ENCODE measurements around the gene RET.

RET gene

GRCh38 chr10:43131256-43131655 lies 54.4 kb downstream of the RET start:
- H3K79me1 ChIP-seq (ENCODE audit: low read length): no peaks in the 10 kb centered on the region
- no CpG with 5 or more reads among the region's 11 CpGs for WGBS (ENCODE audit: extremely low coverage, insufficient coverage, low lambda C conversion rate)
- no peaks in the 10 kb centered on the region for H3K36me3 ChIP-seq (ENCODE audit: control insufficient read depth, insufficient read depth, low read length)
- no peak for DNase-seq
- H3K9ac ChIP-seq (ENCODE audit: low read length): no peak overlapping the region
- H3K18ac ChIP-seq (ENCODE audit: low read length): no peak overlapping the region
- no peaks in the 10 kb centered on the region for H3K4me1 ChIP-seq (ENCODE audit: control insufficient read depth, low read depth, low read length)
- H3K27me3 ChIP-seq (ENCODE audit: insufficient read depth, low read length, poor library complexity): no peaks in the 10 kb centered on the region
- no peak overlapping the region for H3K23ac ChIP-seq (ENCODE audit: low read length)
- H3K4me2 ChIP-seq (ENCODE audit: low read length): no peak overlapping the region
- H3K27ac ChIP-seq (ENCODE audit: low read depth, low read length): no peak overlapping the region
- no peak overlapping the region for H4K8ac ChIP-seq (ENCODE audit: low read depth, low read length)
- H2AK5ac ChIP-seq (ENCODE audit: low read length): no peak overlapping the region
- H2BK5ac ChIP-seq (ENCODE audit: low read length): no peak overlapping the region
- H4K5ac ChIP-seq (ENCODE audit: low read length): no peak overlapping the region
- no peak overlapping the region for H3K4ac ChIP-seq (ENCODE audit: low read depth, low read length)
- no peak overlapping the region for H2BK120ac ChIP-seq (ENCODE audit: low read depth, low read length)
- no peaks in the 10 kb centered on the region for H3K79me2 ChIP-seq (ENCODE audit: control insufficient read depth, insufficient read depth, low read length)
- H3K56ac ChIP-seq (ENCODE audit: low read length): no peak overlapping the region
- H3K4me3 ChIP-seq (ENCODE audit: low read length): no peak overlapping the region
- no peak overlapping the region for H2BK15ac ChIP-seq (replicated peaks; ENCODE audit: low read depth)

- Histone ChIP-seq H3K23ac (ENCODE audit: low read length) (no peak overlapping the region), H3K4me3 (ENCODE audit: low read length) (no peak overlapping the region), H2BK5ac (ENCODE audit: low read length) (no peak overlapping the region), H3K79me2 (ENCODE audit: control insufficient read depth, insufficient read depth, low read length) (no peaks in the 10 kb centered on the region), H3K56ac (ENCODE audit: low read length) (no peak overlapping the region), H3K4me2 (ENCODE audit: low read length) (no peak overlapping the region), H3K79me1 (ENCODE audit: low read length) (no peaks in the 10 kb centered on the region), H4K8ac (ENCODE audit: low read depth, low read length) (no peak overlapping the region), H3K18ac (ENCODE audit: low read length) (no peak overlapping the region), H3K27ac (ENCODE audit: low read depth, low read length) (no peak overlapping the region), H3K4ac (ENCODE audit: low read depth, low read length) (no peak overlapping the region), H3K27me3 (ENCODE audit: insufficient read depth, low read length, poor library complexity) (no peaks in the 10 kb centered on the region), H2AK5ac (ENCODE audit: low read length) (no peak overlapping the region), H2BK120ac (ENCODE audit: low read depth, low read length) (no peak overlapping the region), H3K36me3 (ENCODE audit: control insufficient read depth, insufficient read depth, low read length) (no peaks in the 10 kb centered on the region), H3K9ac (ENCODE audit: low read length) (no peak overlapping the region), H2BK15ac (replicated peaks; ENCODE audit: low read depth) (no peak overlapping the region), H3K4me1 (ENCODE audit: control insufficient read depth, low read depth, low read length) (no peaks in the 10 kb centered on the region), H4K5ac (ENCODE audit: low read length) (no peak overlapping the region)
- WGBS (ENCODE audit: extremely low coverage, insufficient coverage, low lambda C conversion rate): no CpG with 5 or more reads among the region's 6 CpGs
- DNase-seq: no peak
These were observed 55.0 kb downstream of the RET start for GRCh38 chr10:43131906-43132305.

GRCh38 chr10:43132867-43133787 lies 56.3 kb downstream of the RET start:
- H4K8ac ChIP-seq (ENCODE audit: low read depth, low read length): no peak overlapping the region
- H3K79me2 ChIP-seq (ENCODE audit: control insufficient read depth, insufficient read depth, low read length): no peaks in the 10 kb centered on the region
- H3K56ac ChIP-seq (ENCODE audit: low read length): no peak overlapping the region
- no peak overlapping the region for H3K4me3 ChIP-seq (ENCODE audit: low read length)
- H3K79me1 ChIP-seq (ENCODE audit: low read length): no peaks in the 10 kb centered on the region
- H2BK5ac ChIP-seq (ENCODE audit: low read length): no peak overlapping the region
- no peak overlapping the region for H3K4me2 ChIP-seq (ENCODE audit: low read length)
- H3K4me1 ChIP-seq (ENCODE audit: control insufficient read depth, low read depth, low read length): no peaks in the 10 kb centered on the region
- H3K4ac ChIP-seq (ENCODE audit: low read depth, low read length): no peak overlapping the region
- H3K27ac ChIP-seq (ENCODE audit: low read depth, low read length): no peak overlapping the region
- H3K23ac ChIP-seq (ENCODE audit: low read length): no peak overlapping the region
- H3K27me3 ChIP-seq (ENCODE audit: insufficient read depth, low read length, poor library complexity): no peaks in the 10 kb centered on the region
- DNase-seq: no peak
- H3K36me3 ChIP-seq (ENCODE audit: control insufficient read depth, insufficient read depth, low read length): no peaks in the 10 kb centered on the region
- no peak overlapping the region for H2BK15ac ChIP-seq (replicated peaks; ENCODE audit: low read depth)
- no peak overlapping the region for H2AK5ac ChIP-seq (ENCODE audit: low read length)
- no peak overlapping the region for H4K5ac ChIP-seq (ENCODE audit: low read length)
- WGBS (ENCODE audit: extremely low coverage, insufficient coverage, low lambda C conversion rate): no CpG with 5 or more reads among the region's 3 CpGs
- H3K18ac ChIP-seq (ENCODE audit: low read length): no peak overlapping the region
- no peak overlapping the region for H3K9ac ChIP-seq (ENCODE audit: low read length)
- H2BK120ac ChIP-seq (ENCODE audit: low read depth, low read length): no peak overlapping the region

- H2BK15ac ChIP-seq (replicated peaks; ENCODE audit: low read depth): no peak overlapping the region
- no peak overlapping the region for H4K5ac ChIP-seq (ENCODE audit: low read length)
- no peaks in the 10 kb centered on the region for H3K79me1 ChIP-seq (ENCODE audit: low read length)
- H2BK5ac ChIP-seq (ENCODE audit: low read length): no peak overlapping the region
- H2AK5ac ChIP-seq (ENCODE audit: low read length): no peak overlapping the region
- H3K4me2 ChIP-seq (ENCODE audit: low read length): no peak overlapping the region
- H3K9ac ChIP-seq (ENCODE audit: low read length): no peak overlapping the region
- no peak overlapping the region for H3K56ac ChIP-seq (ENCODE audit: low read length)
- H3K4ac ChIP-seq (ENCODE audit: low read depth, low read length): no peak overlapping the region
- no peak overlapping the region for H3K23ac ChIP-seq (ENCODE audit: low read length)
- WGBS (ENCODE audit: extremely low coverage, insufficient coverage, low lambda C conversion rate): no CpG with 5 or more reads among the region's 5 CpGs
- H2BK120ac ChIP-seq (ENCODE audit: low read depth, low read length): no peak overlapping the region
- no peak overlapping the region for H3K18ac ChIP-seq (ENCODE audit: low read length)
- no peaks in the 10 kb centered on the region for H3K36me3 ChIP-seq (ENCODE audit: control insufficient read depth, insufficient read depth, low read length)
- H4K8ac ChIP-seq (ENCODE audit: low read depth, low read length): no peak overlapping the region
- no peaks in the 10 kb centered on the region for H3K4me1 ChIP-seq (ENCODE audit: control insufficient read depth, low read depth, low read length)
- H3K79me2 ChIP-seq (ENCODE audit: control insufficient read depth, insufficient read depth, low read length): no peaks in the 10 kb centered on the region
- DNase-seq: no peak
- no peak overlapping the region for H3K4me3 ChIP-seq (ENCODE audit: low read length)
- H3K27ac ChIP-seq (ENCODE audit: low read depth, low read length): no peak overlapping the region
- no peaks in the 10 kb centered on the region for H3K27me3 ChIP-seq (ENCODE audit: insufficient read depth, low read length, poor library complexity)
These were observed 57.4 kb downstream of the RET start for GRCh38 chr10:43134126-43134905.

GRCh38 chr10:43135064-43135463 lies 58.2 kb downstream of the RET start:
- H3K27ac ChIP-seq (ENCODE audit: low read depth, low read length): no peak overlapping the region
- H3K79me2 ChIP-seq (ENCODE audit: control insufficient read depth, insufficient read depth, low read length): no peaks in the 10 kb centered on the region
- H3K79me1 ChIP-seq (ENCODE audit: low read length): no peaks in the 10 kb centered on the region
- H3K36me3 ChIP-seq (ENCODE audit: control insufficient read depth, insufficient read depth, low read length): no peaks in the 10 kb centered on the region
- WGBS (ENCODE audit: extremely low coverage, insufficient coverage, low lambda C conversion rate): no CpG with 5 or more reads among the region's 5 CpGs
- no peak overlapping the region for H3K23ac ChIP-seq (ENCODE audit: low read length)
- no peak overlapping the region for H3K18ac ChIP-seq (ENCODE audit: low read length)
- no peak overlapping the region for H3K4me2 ChIP-seq (ENCODE audit: low read length)
- no peak overlapping the region for H2BK120ac ChIP-seq (ENCODE audit: low read depth, low read length)
- H3K27me3 ChIP-seq (ENCODE audit: insufficient read depth, low read length, poor library complexity): no peaks in the 10 kb centered on the region
- no peak overlapping the region for H4K8ac ChIP-seq (ENCODE audit: low read depth, low read length)
- H4K5ac ChIP-seq (ENCODE audit: low read length): no peak overlapping the region
- H3K56ac ChIP-seq (ENCODE audit: low read length): no peak overlapping the region
- no peak overlapping the region for H3K4me3 ChIP-seq (ENCODE audit: low read length)
- H2BK15ac ChIP-seq (replicated peaks; ENCODE audit: low read depth): no peak overlapping the region
- DNase-seq: no peak
- H2BK5ac ChIP-seq (ENCODE audit: low read length): no peak overlapping the region
- H3K4ac ChIP-seq (ENCODE audit: low read depth, low read length): no peak overlapping the region
- no peaks in the 10 kb centered on the region for H3K4me1 ChIP-seq (ENCODE audit: control insufficient read depth, low read depth, low read length)
- no peak overlapping the region for H3K9ac ChIP-seq (ENCODE audit: low read length)
- H2AK5ac ChIP-seq (ENCODE audit: low read length): no peak overlapping the region
